ENCODE measurements around the gene POTEI. TPM values are rescaled to one million over a fixed set of nuclear protein-coding genes. Genes with fewer than 3 reads are reported as not detected.
"Not testable (repeated sequence)": the region's sequence is repeated elsewhere in the genome, so short reads cannot be mapped to it uniquely, and the experiment has no call there.

POTEI gene
- total RNA-seq = not detected

DNA sequence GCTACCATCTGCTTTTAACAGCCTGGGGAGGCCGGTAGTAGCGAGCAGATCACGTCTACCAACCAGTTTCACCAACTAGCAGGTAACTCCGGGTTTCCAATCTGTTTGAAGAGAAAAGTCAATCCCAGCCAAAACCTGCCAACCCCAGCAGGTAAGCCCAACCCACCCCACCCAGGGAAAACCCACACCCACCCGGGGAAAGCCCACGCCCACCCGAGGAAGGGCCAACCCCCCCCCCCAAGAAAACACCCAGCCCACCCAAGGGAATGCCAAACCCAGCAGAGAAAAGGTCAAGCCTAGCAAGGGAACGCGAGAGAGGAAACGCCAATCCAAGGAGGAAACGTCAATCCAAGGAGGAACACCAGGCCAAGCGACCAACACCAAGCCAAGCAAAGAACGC lies at the start of gene POTEI:
TSS of gene POTEI (minus strand) at position 101 of the 400 bp plus-strand sequence. CDS start at position 8, 93 bp downstream.
- DNase-seq; H3K27me3 Mint-ChIP-seq; H3K4me1 Mint-ChIP-seq; H3K9me3 Mint-ChIP-seq; H3K27ac Mint-ChIP-seq; POLR2A ChIA-PET; H3K36me3 Mint-ChIP-seq (ENCODE audit: low read depth); CTCF ChIA-PET; H3K4me3 Mint-ChIP-seq: not testable (repeated sequence)

DNA sequence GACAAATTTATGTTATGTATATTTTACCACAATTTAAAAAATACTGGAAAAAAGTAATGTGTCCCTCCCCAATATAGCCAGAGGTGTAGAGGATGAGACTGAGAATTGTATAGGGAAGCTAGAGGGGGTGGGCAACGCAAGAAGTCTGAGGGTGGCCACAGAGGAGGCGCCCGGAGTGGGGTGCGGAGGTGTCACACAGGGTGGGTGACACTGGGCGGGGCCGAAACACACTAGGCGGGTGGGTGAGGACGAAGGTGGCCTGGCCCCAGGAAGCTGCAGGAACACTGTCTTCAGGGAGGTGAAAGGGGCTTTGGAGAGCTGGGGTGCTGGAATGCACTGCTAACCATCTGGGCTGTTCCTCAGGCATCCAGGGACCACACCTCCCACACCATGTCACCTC lies 47.3 kb upstream of the POTEI start:
- H3K4me1 Mint-ChIP-seq; H3K27ac Mint-ChIP-seq; H3K27me3 Mint-ChIP-seq; H3K4me3 Mint-ChIP-seq; H3K9me3 Mint-ChIP-seq; DNase-seq; CTCF ChIA-PET; H3K36me3 Mint-ChIP-seq (ENCODE audit: low read depth); POLR2A ChIA-PET: not testable (repeated sequence)

DNA sequence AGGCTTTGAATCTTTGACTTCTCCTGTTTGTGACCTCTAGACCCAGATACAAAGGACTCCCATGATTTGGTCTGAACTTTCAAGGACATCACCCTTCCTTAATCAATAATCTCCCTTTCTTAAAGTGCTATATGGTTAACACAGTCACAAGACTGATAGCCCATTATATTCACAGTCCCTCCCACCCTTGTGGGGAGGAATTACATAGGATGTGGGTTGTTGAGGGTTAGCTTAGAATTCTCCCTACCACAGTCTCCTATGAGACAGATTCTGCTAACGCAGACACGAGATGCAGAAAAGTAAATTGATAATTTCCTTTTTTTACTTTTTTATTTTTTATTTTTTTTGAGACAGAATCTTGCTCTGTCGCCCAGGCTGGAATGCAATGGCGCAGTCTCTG lies 45.0 kb upstream of the POTEI start:
- DNase-seq; H3K4me3 Mint-ChIP-seq; H3K4me1 Mint-ChIP-seq; POLR2A ChIA-PET; H3K27me3 Mint-ChIP-seq; H3K36me3 Mint-ChIP-seq (ENCODE audit: low read depth); H3K9me3 Mint-ChIP-seq; CTCF ChIA-PET; H3K27ac Mint-ChIP-seq: not testable (repeated sequence)

DNA sequence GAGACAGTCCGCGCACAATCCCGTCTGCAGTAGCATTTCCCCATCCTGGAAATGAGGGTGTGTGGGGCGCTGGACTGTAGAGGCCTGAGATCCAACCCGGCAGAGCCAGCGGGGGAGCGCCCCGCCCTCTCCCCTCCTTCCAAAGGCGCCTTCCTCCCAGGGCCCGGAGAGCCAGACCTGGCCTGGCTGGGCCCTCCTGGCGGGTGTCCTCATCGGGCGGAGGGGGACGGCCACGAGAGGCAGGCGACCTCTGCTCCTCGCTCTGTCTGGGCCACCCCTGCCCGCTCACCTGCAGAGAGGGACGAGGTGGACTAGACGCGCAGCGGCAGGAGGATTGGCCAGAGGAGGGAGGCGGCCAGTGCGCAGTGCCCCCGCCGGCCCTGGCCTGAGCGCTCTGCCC lies 40.3 kb upstream of the POTEI start:
- POLR2A ChIA-PET; H3K27me3 Mint-ChIP-seq; H3K9me3 Mint-ChIP-seq; DNase-seq; H3K36me3 Mint-ChIP-seq (ENCODE audit: low read depth); H3K4me1 Mint-ChIP-seq; H3K4me3 Mint-ChIP-seq; CTCF ChIA-PET; H3K27ac Mint-ChIP-seq: not testable (repeated sequence)

DNA sequence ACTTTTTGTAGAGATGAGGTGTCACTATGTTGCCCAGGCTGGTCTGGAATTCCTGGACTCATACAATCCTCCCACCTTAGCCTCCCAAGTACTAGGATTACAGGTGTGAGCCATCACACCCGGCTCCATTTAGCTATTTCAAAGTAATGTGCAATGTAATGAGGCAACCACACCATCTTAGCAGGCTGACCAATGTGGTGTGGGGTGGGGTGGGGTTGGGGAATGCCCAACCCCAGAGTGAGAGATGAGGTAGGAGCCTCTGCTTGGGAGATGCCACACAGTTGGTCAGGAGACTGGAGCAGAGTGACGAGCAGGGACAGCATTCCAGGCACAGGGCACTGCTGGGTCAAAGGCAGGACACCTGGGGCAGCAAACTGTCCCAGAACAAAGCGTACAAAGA lies 39.3 kb upstream of the POTEI start:
- H3K27me3 Mint-ChIP-seq; H3K36me3 Mint-ChIP-seq (ENCODE audit: low read depth); H3K27ac Mint-ChIP-seq; POLR2A ChIA-PET; H3K4me3 Mint-ChIP-seq; H3K4me1 Mint-ChIP-seq; DNase-seq; CTCF ChIA-PET; H3K9me3 Mint-ChIP-seq: not testable (repeated sequence)

DNA sequence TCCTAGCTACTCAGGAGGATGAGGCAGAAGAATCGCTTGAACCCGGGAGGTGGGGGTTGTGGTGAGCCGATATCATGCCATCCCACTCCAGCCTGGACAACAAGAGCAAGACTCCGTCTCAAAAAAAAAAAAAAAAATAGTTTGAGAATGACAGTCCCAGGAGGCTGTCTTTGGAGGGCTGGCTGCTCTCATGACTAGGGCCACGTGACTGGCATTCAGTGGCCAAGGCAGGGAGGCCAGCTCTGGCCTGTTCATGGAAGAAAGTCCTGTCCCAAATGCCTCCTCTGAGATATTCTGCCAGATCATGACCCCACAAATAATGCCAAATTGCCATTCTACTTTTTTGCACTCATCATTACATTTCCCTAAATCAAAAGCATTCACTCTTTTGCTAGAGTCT lies 35.9 kb upstream of the POTEI start:
- H3K4me3 Mint-ChIP-seq; H3K4me1 Mint-ChIP-seq; CTCF ChIA-PET; H3K27me3 Mint-ChIP-seq; H3K27ac Mint-ChIP-seq; H3K9me3 Mint-ChIP-seq; POLR2A ChIA-PET; H3K36me3 Mint-ChIP-seq (ENCODE audit: low read depth); DNase-seq: not testable (repeated sequence)

DNA sequence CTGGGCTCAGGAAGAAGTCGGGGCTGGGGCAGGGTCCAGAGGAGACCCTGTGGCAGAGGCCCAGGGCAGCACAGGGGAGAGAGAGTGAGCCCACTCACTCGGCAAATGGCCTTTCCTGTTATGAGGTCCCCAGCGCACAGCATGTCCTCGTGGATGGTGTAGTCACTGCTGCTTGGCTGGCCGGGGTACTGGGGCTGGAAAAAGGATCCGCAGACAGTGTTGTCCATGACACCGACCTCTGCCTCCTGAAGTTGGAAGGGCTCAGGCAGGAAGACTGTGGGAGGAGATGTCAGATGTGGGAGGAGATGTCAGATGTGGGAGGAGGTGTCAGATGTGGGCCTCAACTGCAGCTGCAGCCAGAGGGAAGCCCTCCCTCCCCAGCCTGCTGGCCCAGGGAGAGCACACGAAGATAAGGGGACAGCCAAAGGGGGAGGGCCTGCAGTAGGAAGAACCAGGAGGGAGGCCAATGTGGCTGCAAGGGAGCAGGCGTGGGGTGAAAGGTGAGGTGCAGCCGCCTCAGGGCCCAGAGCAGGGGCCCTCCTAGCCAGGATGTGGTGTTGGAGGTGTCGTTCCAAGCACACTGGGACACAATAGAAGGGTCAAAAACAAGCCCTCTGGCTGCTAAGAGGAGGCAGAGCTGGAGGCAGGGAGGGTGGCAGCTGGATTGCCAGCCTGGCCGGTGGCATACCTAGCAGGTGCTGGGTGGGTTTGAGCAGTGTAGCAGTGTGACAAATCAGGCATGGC lies 34.8 kb upstream of the POTEI start:
- H3K36me3 Mint-ChIP-seq (ENCODE audit: low read depth); POLR2A ChIA-PET; DNase-seq; CTCF ChIA-PET; H3K27me3 Mint-ChIP-seq; H3K4me1 Mint-ChIP-seq; H3K4me3 Mint-ChIP-seq; H3K9me3 Mint-ChIP-seq; H3K27ac Mint-ChIP-seq: not testable (repeated sequence)

DNA sequence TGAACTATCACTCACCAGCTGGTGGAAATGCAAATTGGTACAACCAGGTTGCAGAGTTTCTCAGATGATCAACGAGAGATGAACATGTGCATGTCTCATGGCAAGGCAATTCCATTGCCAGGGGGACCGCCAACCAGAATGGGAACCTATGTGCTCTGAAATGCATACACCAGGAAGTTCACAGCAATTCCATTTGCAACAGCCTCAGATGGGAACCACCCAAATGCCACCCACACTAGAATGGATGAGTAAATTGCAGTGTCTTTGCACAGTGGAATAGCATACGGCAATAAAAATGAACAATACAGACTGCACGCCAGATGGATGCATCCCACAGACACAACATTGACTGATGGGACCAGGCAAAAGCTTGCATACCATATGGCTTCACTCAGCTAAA lies 33.7 kb upstream of the POTEI start:
- CTCF ChIA-PET; H3K36me3 Mint-ChIP-seq (ENCODE audit: low read depth): not testable (repeated sequence)

DNA sequence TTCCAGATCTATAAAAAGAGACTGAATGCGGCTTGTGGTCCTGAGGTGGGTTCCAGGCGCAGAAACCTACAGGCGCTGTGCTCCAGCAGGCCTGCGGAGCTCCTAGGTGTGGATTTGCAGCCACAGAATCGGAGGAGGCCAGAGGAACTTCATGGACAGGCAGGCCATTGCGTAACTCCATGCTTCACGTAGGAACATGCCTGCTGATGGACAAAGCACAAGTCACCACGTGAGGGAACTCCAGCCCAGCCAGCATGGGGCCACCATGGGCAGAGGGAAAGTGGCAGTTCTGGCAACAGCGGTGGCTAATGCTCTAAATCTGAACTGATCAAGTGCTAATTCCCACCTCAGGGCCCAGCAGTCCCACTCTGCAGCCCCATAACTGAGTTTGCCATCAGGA lies 29.1 kb upstream of the POTEI start:
- CTCF ChIA-PET, H3K9me3 Mint-ChIP-seq, POLR2A ChIA-PET: not testable (repeated sequence)

More for the DNA sequence above, 33.7 kb upstream of the POTEI start:
- H3K27ac Mint-ChIP-seq, H3K27me3 Mint-ChIP-seq, H3K9me3 Mint-ChIP-seq, H3K4me1 Mint-ChIP-seq, POLR2A ChIA-PET, H3K4me3 Mint-ChIP-seq, DNase-seq: not testable (repeated sequence)

DNA sequence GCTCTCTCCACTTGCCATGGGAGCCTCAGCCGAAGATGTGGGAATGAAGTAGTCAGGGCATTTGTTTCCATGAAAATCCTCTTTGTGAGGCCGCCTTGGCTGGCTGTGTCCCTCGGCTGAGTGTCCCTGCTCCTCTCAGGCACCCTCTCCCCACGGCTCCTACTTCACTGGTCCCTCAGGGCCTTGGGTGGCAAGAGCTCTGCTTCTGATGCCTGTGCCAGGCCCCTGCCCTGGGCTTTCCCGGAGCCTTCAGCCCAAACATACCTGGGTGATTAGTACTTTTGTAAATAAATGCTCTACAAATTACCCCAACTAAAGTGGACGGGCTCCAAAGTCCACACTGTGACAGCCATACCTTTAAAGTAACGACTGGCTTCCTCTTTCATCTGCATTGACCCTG lies 27.5 kb upstream of the POTEI start:
- H3K36me3 Mint-ChIP-seq (ENCODE audit: low read depth); H3K4me1 Mint-ChIP-seq; H3K4me3 Mint-ChIP-seq; H3K27ac Mint-ChIP-seq; DNase-seq; H3K27me3 Mint-ChIP-seq; CTCF ChIA-PET; H3K9me3 Mint-ChIP-seq; POLR2A ChIA-PET: not testable (repeated sequence)

More for the DNA sequence above, 29.1 kb upstream of the POTEI start:
- not testable (repeated sequence) for H3K36me3 Mint-ChIP-seq (ENCODE audit: low read depth); H3K27ac Mint-ChIP-seq; H3K4me1 Mint-ChIP-seq; DNase-seq; H3K27me3 Mint-ChIP-seq; H3K4me3 Mint-ChIP-seq

DNA sequence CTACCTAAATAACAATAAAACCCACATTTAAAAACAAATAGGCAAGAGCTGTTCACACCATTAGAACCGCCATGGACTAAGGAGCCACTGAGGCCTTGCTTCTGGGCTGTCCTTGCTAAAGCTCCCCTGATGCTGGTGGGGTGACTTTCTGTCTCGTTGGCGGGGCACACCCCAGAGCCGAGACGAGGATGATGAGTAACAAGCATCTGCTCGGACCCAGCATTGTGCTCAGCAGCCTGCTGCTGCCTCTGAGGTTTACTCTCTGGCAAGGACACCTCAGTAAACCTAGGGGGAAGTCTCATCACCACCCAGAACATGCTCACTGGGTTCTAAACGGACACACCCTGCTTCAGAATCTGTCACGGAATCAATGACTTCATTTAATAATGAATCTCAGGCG lies 22.5 kb upstream of the POTEI start:
- CTCF ChIA-PET; H3K27me3 Mint-ChIP-seq; H3K27ac Mint-ChIP-seq; H3K4me1 Mint-ChIP-seq; H3K36me3 Mint-ChIP-seq (ENCODE audit: low read depth); H3K9me3 Mint-ChIP-seq; DNase-seq; POLR2A ChIA-PET; H3K4me3 Mint-ChIP-seq: not testable (repeated sequence)

DNA sequence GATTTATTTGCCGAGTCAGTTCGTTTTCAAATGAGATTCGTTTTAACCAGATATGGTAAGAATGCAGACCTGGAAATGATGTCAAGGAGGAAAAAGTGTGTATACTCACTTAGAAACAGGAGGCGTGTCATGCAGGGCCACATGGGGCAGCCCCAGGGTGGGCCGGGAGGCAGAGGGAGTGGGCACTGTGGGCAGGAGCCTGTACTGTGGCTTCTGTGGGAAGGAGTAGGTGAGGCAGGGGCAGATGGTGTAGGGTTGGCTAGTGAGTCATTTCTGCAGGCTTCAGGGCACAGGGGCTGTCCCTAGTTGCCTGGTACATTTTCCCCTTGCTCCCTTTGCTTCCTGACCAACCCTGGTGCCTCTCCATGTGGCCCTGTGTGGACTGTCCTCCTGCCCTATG lies 22.1 kb upstream of the POTEI start:
- H3K27me3 Mint-ChIP-seq; DNase-seq; CTCF ChIA-PET; POLR2A ChIA-PET; H3K9me3 Mint-ChIP-seq; H3K4me1 Mint-ChIP-seq; H3K36me3 Mint-ChIP-seq (ENCODE audit: low read depth); H3K27ac Mint-ChIP-seq; H3K4me3 Mint-ChIP-seq: not testable (repeated sequence)

DNA sequence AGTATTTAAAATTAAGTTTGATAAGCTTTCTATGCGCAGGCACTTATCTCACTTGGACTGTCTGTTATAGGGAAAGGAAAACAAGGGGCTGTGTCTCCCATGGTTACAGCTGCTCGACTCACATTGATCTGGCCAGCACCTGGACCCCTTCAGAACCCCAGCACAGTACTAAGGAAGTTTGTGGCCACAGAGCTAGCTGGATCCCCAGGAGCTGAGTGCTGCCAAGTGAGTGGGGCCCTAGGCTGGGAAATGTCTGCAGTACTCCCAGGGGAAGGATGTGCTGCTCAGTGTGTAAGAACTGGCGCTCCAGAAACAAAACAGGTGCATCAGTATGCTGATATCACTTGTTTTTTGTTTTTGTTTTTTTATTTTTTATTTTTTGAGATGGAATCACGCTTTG lies 21.1 kb upstream of the POTEI start:
- POLR2A ChIA-PET; CTCF ChIA-PET; DNase-seq; H3K27me3 Mint-ChIP-seq; H3K4me1 Mint-ChIP-seq; H3K9me3 Mint-ChIP-seq; H3K36me3 Mint-ChIP-seq (ENCODE audit: low read depth); H3K27ac Mint-ChIP-seq; H3K4me3 Mint-ChIP-seq: not testable (repeated sequence)

DNA sequence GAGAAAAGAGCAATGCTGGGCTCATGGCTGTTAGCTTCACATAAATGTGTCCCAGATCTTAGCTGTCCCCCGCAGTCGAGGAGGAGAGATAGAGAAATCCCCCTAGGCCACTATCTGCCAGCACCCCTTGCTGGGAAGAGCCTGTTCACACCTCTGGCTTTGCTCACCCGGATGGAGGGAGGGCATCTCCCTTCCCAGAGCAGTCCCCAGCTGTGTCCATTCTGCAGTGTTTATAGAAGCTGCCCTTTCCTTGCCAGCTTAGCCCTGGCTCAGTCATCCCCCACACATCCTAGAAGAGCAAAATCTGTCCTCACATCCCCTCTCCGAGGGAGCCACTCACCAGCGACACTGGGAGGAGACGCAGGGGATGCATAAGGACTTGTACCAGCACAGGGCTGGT lies 20.4 kb upstream of the POTEI start:
- POLR2A ChIA-PET; H3K4me3 Mint-ChIP-seq; CTCF ChIA-PET; H3K27ac Mint-ChIP-seq; H3K27me3 Mint-ChIP-seq; DNase-seq; H3K4me1 Mint-ChIP-seq; H3K9me3 Mint-ChIP-seq; H3K36me3 Mint-ChIP-seq (ENCODE audit: low read depth): not testable (repeated sequence)

Data from activated CD4-positive, alpha-beta memory T cell treated with anti-CD3 and anti-CD28 coated beads, Interleukin-2, amount 10 ng/mL, durations not matched to agents 7 days and 5 days (primary cell).